NOMO-1 (cell line): ENCODE results near the gene SYT11.
A peak's percentile ranks its signal among the peaks of the same experiment; 100 is the strongest.
"Not testable (repeated sequence)": the region's sequence is repeated elsewhere in the genome, so short reads cannot be mapped to it uniquely, and the experiment has no call there.

Source experiments
- DNase-seq, 2 experiments: peaks; one replicate each; lab custom pipeline; 2025; ENCODE audit not compliant: unreplicated experiment in 2 of 2; lab: John Stamatoyannopoulos, UW

The SYT11 gene

GRCh38 chr1:155859234-155859829, at the start of gene SYT11:
Gene SYT11, plus strand, starts transcription at chr1:155859567. Its CDS starts 195 bp downstream, at chr1:155859762.
- peak; percentile 75 to 90 for DNase-seq

GRCh38 chr1:155812878-155813277, 46.5 kb upstream of the SYT11 start:
- DNase-seq, result peak in 1 of 2 experiments; percentile 28

- DNase-seq, result no peak
Measured at GRCh38 chr1:155813672-155814071, 45.7 kb upstream of the SYT11 start.

GRCh38 chr1:155816351-155816750, 43.0 kb upstream of the SYT11 start:
- DNase-seq, result no peak

- DNase-seq, result no peak
Measured at GRCh38 chr1:155827450-155827849, 31.9 kb upstream of the SYT11 start.

GRCh38 chr1:155831279-155831976, 27.9 kb upstream of the SYT11 start:
- no peak for DNase-seq

- no peak for DNase-seq
Measured at GRCh38 chr1:155833665-155834295, 25.6 kb upstream of the SYT11 start.

GRCh38 chr1:155834296-155834926, 25.0 kb upstream of the SYT11 start:
- no peak for DNase-seq

- DNase-seq, result not testable (repeated sequence)
Measured at GRCh38 chr1:155834927-155835399, 24.4 kb upstream of the SYT11 start.

GRCh38 chr1:155835548-155835947, 23.8 kb upstream of the SYT11 start:
- no peak for DNase-seq

GRCh38 chr1:155840386-155840785, 19.0 kb upstream of the SYT11 start:
- no peak for DNase-seq

- no peak for DNase-seq
Measured at GRCh38 chr1:155844860-155845421, 14.4 kb upstream of the SYT11 start.

- no peak for DNase-seq
Measured at GRCh38 chr1:155847823-155848529, 11.4 kb upstream of the SYT11 start.

GRCh38 chr1:155850345-155850744, 9.0 kb upstream of the SYT11 start:
- DNase-seq, result no peak

- DNase-seq, result no peak
Measured at GRCh38 chr1:155856257-155856974, 3.0 kb upstream of the SYT11 start.

- peak; percentile 94 to 97 for DNase-seq
Measured at GRCh38 chr1:155856975-155857930, 2.1 kb upstream of the SYT11 start, which contains the start of gene GON4L. Gene GON4L, minus strand, starts transcription at chr1:155857214. Its CDS starts 3,434 bp downstream, at chr1:155853780.

GRCh38 chr1:155858800-155859233, 550 bp upstream of the SYT11 start:
- peak; percentile 77 to 90 for DNase-seq
